SK-N-SH (cell line): Measurements from ENCODE around the gene CCDC38. TPM values are rescaled to one million over a fixed set of nuclear protein-coding genes. Genes with fewer than 3 reads are reported as not detected.

Source experiments
- CTCF ChIA-PET: fragments of 300-600, 350-600 bp; formaldehyde crosslinking; extraction: SDS; loops from one replicate; lab custom pipeline; 2021; lab: Yijun Ruan, JAX
- POLR2A ChIA-PET: fragments of 350-600 bp; sonication (Branson Sonifier 250); formaldehyde crosslinking; extraction: SDS; loops from one replicate; lab custom pipeline; 2020; ENCODE audit warnings: antibody characterized with exemption, inconsistent platforms; lab: Yijun Ruan, JAX
- DNase-seq: peaks from one replicate; pipeline ENCODE4 v3.0.0; 2012
- H2AFZ ChIP-seq: fragments of 200-600 bp; sonication (generic); 2 replicates; pipeline ENCODE4 v1.8.1; 2016; ENCODE audit warnings: antibody characterized with exemption, mild to moderate bottlenecking, low read depth
- H3F3A ChIP-seq: fragments of 200-600 bp; sonication (generic); replicated peaks from 2 replicates; pipeline ENCODE3; 2016; ENCODE audit warnings: antibody characterized with exemption, mild to moderate bottlenecking; ENCODE audit not compliant: insufficient read depth
- H3K27ac ChIP-seq, 2 experiments: fragments of 200-500 bp in 1 of 2; fragments of 200-600 bp in 1 of 2; sonication (Bioruptor generic) in 1 of 2; sonication (generic), shearing (Covaris generic) in 1 of 2; 2 replicates each; pipeline versions ENCODE4 v1.5.1 to v1.6.1; 2014 to 2016; ENCODE audit warnings: low read depth in 2 of 2, inconsistent platforms in 1 of 2, low read length in 1 of 2, mild to moderate bottlenecking in 1 of 2, mixed read lengths in 1 of 2
- H3K27me3 ChIP-seq: fragments of 200-600 bp; sonication (generic), shearing (Covaris generic); 2 replicates; pipeline ENCODE4 v1.6.1; 2016; ENCODE audit warnings: mixed run types; ENCODE audit not compliant: insufficient read depth
- H3K36me3 ChIP-seq, 2 experiments: fragments of 200-500 bp in 1 of 2; fragments of 200-600 bp in 1 of 2; sonication (Bioruptor generic) in 1 of 2; sonication (generic) in 1 of 2; replicated peaks in 1 of 2; 2 replicates each; pipeline versions ENCODE3 to v1.5.1; 2014 to 2016; ENCODE audit warnings: low read length in 1 of 2, mild to moderate bottlenecking in 1 of 2; ENCODE audit not compliant: insufficient read depth in 2 of 2, control insufficient read depth in 1 of 2
- H3K4me1 ChIP-seq, 2 experiments: fragments of 200-500 bp in 1 of 2; fragments of 200-600 bp in 1 of 2; sonication (Bioruptor generic) in 1 of 2; sonication (generic), shearing (Covaris generic) in 1 of 2; 2 replicates each; pipeline versions ENCODE4 v1.5.1 to v1.6.1; 2014 to 2016; ENCODE audit warnings: low read depth in 1 of 2, low read length in 1 of 2, mixed run types in 1 of 2; ENCODE audit not compliant: insufficient read depth in 2 of 2, control insufficient read depth in 1 of 2
- H3K4me2 ChIP-seq: fragments of 200-600 bp; sonication (generic), shearing (Covaris generic); 2 replicates; pipeline ENCODE4 v1.6.1; 2017; ENCODE audit warnings: mixed run types
- H3K4me3 ChIP-seq, 2 experiments: fragments of 200-500 bp in 1 of 2; fragments of 200-600 bp in 1 of 2; sonication (Bioruptor generic) in 1 of 2; sonication (generic), shearing (Covaris generic) in 1 of 2; 2 replicates each; pipeline versions ENCODE4 v1.5.1 to v1.8.1; 2014 to 2016; ENCODE audit warnings: low read depth in 2 of 2, inconsistent platforms in 1 of 2, low read length in 1 of 2, mild to moderate bottlenecking in 1 of 2, mixed read lengths in 1 of 2, moderate library complexity in 1 of 2
- H3K79me2 ChIP-seq: fragments of 200-600 bp; sonication (generic); 2 replicates; pipeline ENCODE4 v1.8.1; 2017; ENCODE audit warnings: mild to moderate bottlenecking; ENCODE audit not compliant: insufficient read depth
- H3K9ac ChIP-seq: fragments of 200-600 bp; sonication (generic); 2 replicates; pipeline ENCODE4 v1.6.1; 2017; ENCODE audit warnings: mixed run types
- H3K9me2 ChIP-seq: fragments of 200-600 bp; sonication (generic); 2 replicates; pipeline ENCODE4 v1.6.1; 2017; ENCODE audit warnings: mixed run types
- H3K9me3 ChIP-seq: fragments of 200-600 bp; sonication (generic); 2 replicates; pipeline ENCODE4 v1.6.1; 2017; ENCODE audit warnings: mixed run types, mild to moderate bottlenecking, moderate library complexity
- H4K20me1 ChIP-seq: fragments of 200-600 bp; sonication (generic); 2 replicates; pipeline ENCODE4 v1.6.1; 2017; ENCODE audit warnings: mild to moderate bottlenecking, mixed run types; ENCODE audit not compliant: insufficient read depth
- CHD2 ChIP-seq: fragments of 150-350 bp; IDR thresholded peaks from 2 replicates; pipeline ENCODE4 v1.6.1; 2018; ENCODE audit warnings: low read length; ENCODE audit not compliant: partially characterized antibody
- EP300 ChIP-seq, 2 experiments: IDR thresholded peaks; 2 replicates each; pipeline versions ENCODE4 v1.4.0 to v1.6.1; 2012; ENCODE audit warnings: borderline replicate concordance in 1 of 2, low read depth in 1 of 2, low read length in 1 of 2
- FOXM1 ChIP-seq: IDR thresholded peaks from 2 replicates; pipeline ENCODE4 v1.4.0; 2012; ENCODE audit warnings: low read depth, mild to moderate bottlenecking
- IRF3 ChIP-seq: fragments of 150-350 bp; IDR thresholded peaks from 2 replicates; pipeline ENCODE4 v1.6.1; 2016; ENCODE audit warnings: mild to moderate bottlenecking, low read depth, low read length
- POLR2AphosphoS5 ChIP-seq: IDR thresholded peaks from 2 replicates; pipeline ENCODE4 v1.6.1; 2012; ENCODE audit warnings: low read depth, low read length
- RAD21 ChIP-seq: IDR thresholded peaks from 2 replicates; pipeline ENCODE4 v1.6.1; 2012; ENCODE audit warnings: mild to moderate bottlenecking, low read length
- RCOR1 ChIP-seq: fragments of 150-350 bp; IDR thresholded peaks from 2 replicates; pipeline ENCODE4 v1.6.1; 2017; ENCODE audit warnings: antibody characterized with exemption, low read length
- REST ChIP-seq: IDR thresholded peaks from 2 replicates; pipeline ENCODE4 v1.6.1; 2012; ENCODE audit warnings: mild to moderate bottlenecking, low read depth, low read length, moderate library complexity
- RXRA ChIP-seq: IDR thresholded peaks from 2 replicates; pipeline ENCODE4 v1.4.0; 2012; ENCODE audit warnings: low read depth, mild to moderate bottlenecking, borderline replicate concordance
- USF2 ChIP-seq: fragments of 150-350 bp; IDR thresholded peaks from 2 replicates; pipeline ENCODE4 v1.6.1; 2017; ENCODE audit warnings: antibody characterized with exemption, low read length, low read depth, borderline replicate concordance
- YY1 ChIP-seq: IDR thresholded peaks from 2 replicates; pipeline ENCODE4 v1.4.0; 2012; ENCODE audit warnings: low read depth, mild to moderate bottlenecking
- WGBS: methylation state at CpG from one replicate; pipeline ENCODE4 v1.1.6; 2017; ENCODE audit warnings: low lambda C conversion rate; 5-methylcytosine and 5-hydroxymethylcytosine counted together
- polyA plus RNA-seq, 3 experiments: library from polyadenylated mRNA; depleted of rRNA; stranded (reverse); fragments of >200 nt; gene quantifications; 2 replicates each; pipeline ENCODE4 v1.2.3, GENCODE V29; 2012
- TF ChIP-seq, protein P1 (sequence below): fragments of 200-600 bp; sonication (generic); IDR thresholded peaks from 2 replicates; pipeline ENCODE4 v1.6.1; 2017; ENCODE audit warnings: antibody characterized with exemption, mild to moderate bottlenecking, moderate library complexity

Gene CCDC38
- polyA plus RNA-seq, 1 of the 3 experiments (the other 2 are of a cell fraction) = not detected

DNA sequence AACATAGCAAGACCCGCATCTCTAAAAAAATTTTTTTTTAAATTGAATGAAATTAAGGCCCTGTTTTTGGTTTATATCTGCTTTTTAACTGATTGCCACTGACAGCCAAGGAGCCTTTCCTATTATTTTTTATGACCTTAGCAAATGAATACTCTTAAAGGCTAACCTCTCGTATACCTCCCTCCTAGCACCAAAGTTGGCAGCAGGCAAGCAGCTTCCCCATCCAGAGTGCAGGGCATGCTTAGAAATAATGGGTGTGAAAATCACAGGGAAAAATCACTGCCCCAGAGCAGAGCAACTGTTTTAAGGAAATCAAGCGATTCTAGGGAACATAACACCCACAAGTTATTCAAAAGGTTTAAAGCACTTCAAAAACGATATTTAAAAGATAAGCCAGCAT lies 33.1 kb upstream of the CCDC38 start:
- TF ChIP-seq POLR2AphosphoS5 (no peak), RAD21 (no peak)
- no peaks in the 10 kb centered on the region; the same call in 1 of the 2 replicates for H3K27me3 ChIP-seq
- 59% methylated on average over 4 of the region's 4 CpGs for WGBS
- no peaks in the 10 kb centered on the region for H3K4me1 ChIP-seq
- H3K9me2 ChIP-seq = no peaks in the 10 kb centered on the region
- H3K27ac ChIP-seq = no peak overlapping the region
- DNase-seq = no peak
- H4K20me1 ChIP-seq = no peaks in the 10 kb centered on the region
- H3F3A ChIP-seq = no peaks in the 10 kb centered on the region
- no peak overlapping the region for H3K4me2 ChIP-seq
- H3K36me3 ChIP-seq = no peaks in the 10 kb centered on the region
- POLR2A ChIA-PET = no interaction called here
- H3K9ac ChIP-seq = no peak overlapping the region
- no peak overlapping the region for H3K4me3 ChIP-seq
- H3K9me3 ChIP-seq = no peaks in the 10 kb centered on the region
- CTCF ChIA-PET = interaction anchor here (2.9 kb wide), 1 partner anchor 23 kb away, joined by 8 read pairs; no protein-coding TSS in a partner anchor
- H3K79me2 ChIP-seq = no peaks in the 10 kb centered on the region
- H2AFZ ChIP-seq = no peak overlapping the region

DNA sequence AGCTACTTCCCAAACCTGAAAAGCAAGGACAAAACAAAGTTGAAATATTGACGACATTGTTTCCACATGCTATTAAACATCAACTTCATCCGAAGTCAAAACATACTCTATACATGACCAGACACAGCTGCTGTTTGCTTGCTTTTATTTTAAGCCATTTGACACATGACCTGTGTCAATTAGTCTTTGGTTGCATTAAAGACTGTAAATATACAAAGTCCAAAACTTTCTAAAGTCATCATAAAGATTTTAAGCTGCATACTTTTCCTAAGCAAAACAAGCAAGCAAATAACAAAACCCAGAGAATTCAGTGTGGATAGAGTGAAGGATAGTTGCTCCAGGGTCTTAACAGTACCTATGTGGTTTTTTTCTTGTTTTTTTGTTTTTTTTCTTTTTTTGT lies 31.9 kb upstream of the CCDC38 start:
- Histone ChIP-seq H3K27ac (no peak overlapping the region), H3K9ac (no peak overlapping the region), H3K36me3 (no peaks in the 10 kb centered on the region), H3K27me3 (no peaks in the 10 kb centered on the region; the same call in 1 of the 2 replicates), H3K4me1 (no peaks in the 10 kb centered on the region), H3K79me2 (no peaks in the 10 kb centered on the region), H3K4me3 (no peak overlapping the region), H2AFZ (no peak overlapping the region), H3K9me3 (no peaks in the 10 kb centered on the region), H3K9me2 (no peaks in the 10 kb centered on the region), H4K20me1 (no peaks in the 10 kb centered on the region), H3F3A (no peaks in the 10 kb centered on the region), H3K4me2 (no peak overlapping the region)
- DNase-seq = no peak
- ChIA-PET POLR2A (no interaction called here), CTCF (interaction anchor here (2.9 kb wide), 1 partner anchor 24 kb away, joined by 8 read pairs; no protein-coding TSS in a partner anchor)
- TF ChIP-seq FOXM1 (no peak), USF2 (no peak), CHD2 (no peak), RXRA (no peak)
- 63% methylated on average over 2 of the region's 2 CpGs for WGBS

- Histone ChIP-seq H3K9me2 (no peaks in the 10 kb centered on the region), H3K4me2 (no peak overlapping the region), H3K27ac (no peak overlapping the region), H3K27me3 (no peaks in the 10 kb centered on the region; the same call in 1 of the 2 replicates), H3K36me3 (no peaks in the 10 kb centered on the region), H3K9me3 (no peaks in the 10 kb centered on the region), H3F3A (no peaks in the 10 kb centered on the region), H3K4me1 (no peaks in the 10 kb centered on the region), H2AFZ (no peak overlapping the region), H3K9ac (no peak overlapping the region), H3K79me2 (no peaks in the 10 kb centered on the region), H4K20me1 (no peaks in the 10 kb centered on the region), H3K4me3 (no peak overlapping the region)
- DNase-seq = no peak
- CTCF ChIA-PET = interaction anchor here (0.6 kb wide), 1 partner anchor 249 kb away, joined by 3 read pairs; no protein-coding TSS in a partner anchor
- POLR2A ChIA-PET = interaction anchor here (0.6 kb wide), 1 partner anchor 969 kb away, joined by 3 read pairs; no protein-coding TSS in a partner anchor
- 54% methylated on average over 4 of the region's 4 CpGs for WGBS
- TF ChIP-seq REST (no peak), IRF3 (no peak), EP300 (IDR thresholded peaks at IDR 0.05; ENCODE audit: borderline replicate concordance in 1 of 2, low read depth in 1 of 2, low read length in 1 of 2) (no peak), YY1 (no peak), RCOR1 (no peak)
- TF ChIP-seq, protein P1, sequence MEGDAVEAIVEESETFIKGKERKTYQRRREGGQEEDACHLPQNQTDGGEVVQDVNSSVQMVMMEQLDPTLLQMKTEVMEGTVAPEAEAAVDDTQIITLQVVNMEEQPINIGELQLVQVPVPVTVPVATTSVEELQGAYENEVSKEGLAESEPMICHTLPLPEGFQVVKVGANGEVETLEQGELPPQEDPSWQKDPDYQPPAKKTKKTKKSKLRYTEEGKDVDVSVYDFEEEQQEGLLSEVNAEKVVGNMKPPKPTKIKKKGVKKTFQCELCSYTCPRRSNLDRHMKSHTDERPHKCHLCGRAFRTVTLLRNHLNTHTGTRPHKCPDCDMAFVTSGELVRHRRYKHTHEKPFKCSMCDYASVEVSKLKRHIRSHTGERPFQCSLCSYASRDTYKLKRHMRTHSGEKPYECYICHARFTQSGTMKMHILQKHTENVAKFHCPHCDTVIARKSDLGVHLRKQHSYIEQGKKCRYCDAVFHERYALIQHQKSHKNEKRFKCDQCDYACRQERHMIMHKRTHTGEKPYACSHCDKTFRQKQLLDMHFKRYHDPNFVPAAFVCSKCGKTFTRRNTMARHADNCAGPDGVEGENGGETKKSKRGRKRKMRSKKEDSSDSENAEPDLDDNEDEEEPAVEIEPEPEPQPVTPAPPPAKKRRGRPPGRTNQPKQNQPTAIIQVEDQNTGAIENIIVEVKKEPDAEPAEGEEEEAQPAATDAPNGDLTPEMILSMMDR = no peak
Observed at GRCh38 chr12:95972832-95973456, 30.5 kb upstream of the CCDC38 start.
